ENCODE data around the gene LPIN1. TPM values are rescaled to one million over a fixed set of nuclear protein-coding genes. Genes with fewer than 3 reads are reported as not detected.

LPIN1 gene
- total and polyA plus RNA-seq, 8 donors, result 16.4 to 47.2 (median 20.9) TPM

GRCh38 chr2:11870584-11870983, 124.2 kb downstream of the LPIN1 start:
- Histone ChIP-seq H3K27me3 (no peaks in the 10 kb centered on the region), H3K4me1 (peaks cover 3 to 19% of the 10 kb centered on the region in 2 donors), H3K27ac (no peak overlapping the region), H3K36me3 (no peaks in the 10 kb centered on the region), H3K9me3 (no peaks in the 10 kb centered on the region), H3K4me3 (no peak overlapping the region)
- no peak for DNase-seq
- no peak for TF ChIP-seq CTCF (IDR thresholded peaks at IDR 0.05)
- ATAC-seq, result no peak
- intact Hi-C loops (cut with DNase I), result no loop called here

- TF ChIP-seq CTCF (IDR thresholded peaks at IDR 0.05), result no peak
- Histone ChIP-seq H3K4me3 (no peak overlapping the region), H3K27ac (no peak overlapping the region), H3K4me1 (peaks cover 3 to 19% of the 10 kb centered on the region in 2 donors), H3K36me3 (no peaks in the 10 kb centered on the region), H3K27me3 (no peaks in the 10 kb centered on the region), H3K9me3 (no peaks in the 10 kb centered on the region)
- intact Hi-C loops (cut with DNase I), result no loop called here
- ATAC-seq (no peak), DNase-seq (no peak)
These were observed 125.0 kb downstream of the LPIN1 start for GRCh38 chr2:11871421-11871820.

- Histone ChIP-seq H3K36me3 (no peaks in the 10 kb centered on the region), H3K9me3 (no peaks in the 10 kb centered on the region), H3K27me3 (no peaks in the 10 kb centered on the region), H3K4me1 (peaks cover 3 to 19% of the 10 kb centered on the region in 2 donors), H3K4me3 (no peak overlapping the region), H3K27ac (no peak overlapping the region)
- ATAC-seq (no peak), DNase-seq (no peak)
- intact Hi-C loops (cut with DNase I), result no loop called here
- no peak for TF ChIP-seq CTCF (IDR thresholded peaks at IDR 0.05)
These were observed 126.0 kb downstream of the LPIN1 start for GRCh38 chr2:11872247-11872947.

GRCh38 chr2:11872948-11873269, 126.5 kb downstream of the LPIN1 start:
- ATAC-seq, result no peak
- no peak overlapping the region for H3K27ac ChIP-seq
- intact Hi-C loops (cut with DNase I), result no loop called here

More at GRCh38 chr2:11872948-11873269, 126.5 kb downstream of the LPIN1 start:
- Histone ChIP-seq H3K9me3 (no peaks in the 10 kb centered on the region), H3K4me3 (no peak overlapping the region), H3K4me1 (peaks cover 3 to 19% of the 10 kb centered on the region in 2 donors), H3K27me3 (no peaks in the 10 kb centered on the region), H3K36me3 (no peaks in the 10 kb centered on the region)
- TF ChIP-seq CTCF (IDR thresholded peaks at IDR 0.05), result no peak
- DNase-seq, result no peak
